GM20431 (cell line): Measurements from ENCODE around the gene IGLON5.

Source experiments
- in situ Hi-C: fragments of 300-500 bp; cut with MseI, MboI; formaldehyde crosslinking; loops from one replicate; pipeline ENCODE4 v1.15.0; 2020; ENCODE audit warnings: low sequenced_read_pairs; ENCODE audit not compliant: unreplicated experiment

The IGLON5 gene

DNA sequence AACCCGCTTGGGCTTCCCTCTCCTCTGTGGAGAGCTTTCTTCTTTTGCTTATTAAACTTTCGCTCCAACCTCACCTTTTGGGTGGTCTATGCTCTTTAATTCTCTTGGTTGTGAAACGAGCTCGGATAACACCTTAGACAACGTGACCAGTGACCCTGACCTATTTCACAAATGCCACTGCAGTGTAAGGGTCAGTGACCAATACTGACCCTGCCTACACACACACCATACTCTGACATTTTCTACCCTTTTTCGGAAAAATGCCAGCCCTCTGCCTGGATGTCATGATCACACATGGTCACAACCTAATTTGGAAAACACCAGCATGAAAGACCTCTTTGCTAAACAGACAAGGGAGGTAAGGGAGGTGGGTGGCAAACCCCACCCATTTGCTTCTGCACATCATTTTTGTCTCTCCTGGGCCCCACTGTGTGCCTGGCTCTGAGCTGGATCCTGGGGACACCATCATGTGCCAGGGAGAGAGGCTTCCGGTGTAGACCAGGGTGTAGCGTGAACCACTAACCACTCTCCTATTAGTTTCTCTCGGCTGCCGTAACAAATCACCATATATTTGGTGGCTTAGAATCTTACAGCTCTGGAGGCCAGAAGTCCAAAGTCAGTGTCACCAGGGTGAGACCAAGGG is 44.8 kb downstream of the IGLON5 start:
- in situ Hi-C loops: no loop called here

DNA sequence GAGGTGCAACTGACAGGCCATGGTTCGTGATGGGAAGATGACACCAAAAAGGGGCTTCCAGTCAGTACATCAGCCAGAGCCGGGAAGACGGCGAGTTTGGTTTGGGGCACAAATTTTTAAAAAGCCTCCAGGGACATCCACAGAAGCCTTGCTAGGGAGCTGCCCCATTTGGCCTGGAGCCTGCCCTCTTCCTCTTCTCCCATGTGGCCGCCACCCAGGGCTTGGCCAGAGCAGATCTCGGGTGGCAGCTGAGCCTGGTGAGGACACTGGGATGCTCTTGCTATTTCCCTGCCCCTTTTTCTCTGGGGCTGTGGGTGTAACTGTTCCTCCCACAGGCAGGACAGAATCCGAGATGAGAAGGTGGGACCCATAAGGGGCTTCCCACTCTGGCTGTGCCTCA is 46.5 kb downstream of the IGLON5 start:
- in situ Hi-C loops: no loop called here

- in situ Hi-C loops: no loop called here
Measured at GRCh38 chr19:51359294-51359693, 47.9 kb downstream of the IGLON5 start.

DNA sequence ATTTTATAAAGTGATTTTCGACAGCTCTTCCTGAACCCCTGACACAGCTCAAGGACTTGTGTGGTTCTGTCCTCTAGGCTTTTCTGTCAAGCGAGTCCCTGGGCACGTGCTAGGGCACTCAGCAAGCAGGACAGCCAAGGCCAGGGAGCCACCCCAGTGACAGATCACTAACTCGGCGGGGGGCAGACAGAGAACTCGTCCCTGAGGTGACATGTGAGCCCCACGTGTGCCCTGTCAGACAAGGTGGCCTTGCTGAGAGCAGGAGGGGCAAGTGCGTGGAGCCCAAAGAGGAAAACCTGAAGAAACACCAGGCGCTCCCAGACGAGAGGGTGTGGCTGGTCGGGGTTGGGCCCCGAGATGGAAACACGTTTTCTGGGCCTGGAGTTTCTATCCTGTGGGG is 49.8 kb downstream of the IGLON5 start:
- in situ Hi-C loops: no loop called here

DNA sequence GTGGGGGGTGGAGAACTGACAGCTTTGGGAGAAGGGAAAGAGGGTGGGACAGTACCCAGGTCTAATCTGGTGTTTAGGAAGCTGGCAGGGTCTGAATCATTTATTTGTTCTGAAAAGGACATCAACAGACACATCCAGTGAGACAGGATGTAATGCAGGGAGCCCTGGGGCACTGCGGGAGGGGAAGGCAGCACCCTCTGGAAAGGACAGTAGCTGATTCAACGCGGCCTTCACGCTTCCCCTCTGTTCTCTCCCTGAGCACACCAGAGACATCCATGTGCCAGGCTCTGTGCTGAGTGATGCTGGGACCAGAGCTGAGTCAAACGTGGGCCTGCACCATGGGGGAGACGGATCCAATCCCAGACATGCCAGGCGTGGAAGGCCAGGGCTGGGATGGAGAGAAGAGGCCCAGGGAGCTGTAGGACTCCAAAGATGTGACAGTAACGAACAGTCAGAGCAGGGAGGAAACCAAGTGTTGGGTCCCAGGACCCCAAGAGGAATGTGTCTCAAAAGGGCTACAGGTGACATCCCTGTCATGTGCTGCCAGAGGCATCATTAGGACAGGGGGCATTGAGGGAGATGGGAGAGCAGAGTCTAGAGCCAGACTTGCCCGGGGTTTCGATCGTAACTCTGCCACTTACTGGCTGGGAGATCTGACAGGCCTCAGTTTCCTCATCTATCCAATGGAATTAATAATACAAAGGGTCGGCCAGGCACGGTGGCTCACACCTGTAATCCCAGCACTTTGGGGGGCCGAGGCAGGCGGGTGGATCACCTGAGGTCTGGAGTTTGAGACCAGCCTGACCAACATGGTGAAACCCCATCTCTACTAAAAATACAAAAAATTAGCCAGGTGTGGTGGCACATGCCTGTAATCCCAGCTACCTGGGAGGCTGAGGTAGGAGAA is 53.0 kb downstream of the IGLON5 start:
- in situ Hi-C loops: no loop called here

DNA sequence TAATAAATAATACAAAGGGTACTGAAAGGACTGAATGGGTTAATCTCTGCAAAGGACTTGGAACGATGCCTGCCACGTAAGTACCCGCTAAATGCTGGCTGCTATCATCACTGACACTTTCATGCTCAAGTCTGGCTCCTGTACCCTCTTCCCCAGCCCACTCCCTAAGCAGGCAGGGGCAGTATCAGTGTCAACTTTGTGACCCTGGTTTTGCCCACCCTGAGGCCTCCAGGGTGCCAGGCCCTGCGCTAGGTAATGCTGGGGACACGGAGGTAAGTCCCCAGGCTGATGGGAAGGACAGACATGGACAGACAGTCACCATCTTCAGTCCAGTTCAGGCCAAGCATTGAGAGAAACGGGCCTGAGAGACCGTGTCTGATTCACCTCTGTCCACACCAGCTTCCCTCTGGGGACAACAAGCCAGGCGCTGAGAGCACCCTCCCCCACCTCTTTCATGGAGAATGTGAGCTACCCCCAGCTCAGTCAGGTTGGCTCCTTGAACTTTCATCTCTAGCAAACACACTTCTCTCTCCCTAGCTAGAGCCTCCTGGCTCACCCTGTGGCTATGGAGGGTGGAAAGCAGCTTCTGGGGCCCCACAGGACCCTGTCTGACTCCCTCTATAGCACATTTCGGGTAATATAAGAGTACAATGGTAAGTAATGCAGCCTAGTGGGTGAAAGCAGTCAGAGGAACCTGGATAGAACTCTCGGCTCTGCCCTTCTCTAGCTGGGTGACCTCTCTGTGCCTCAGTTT is 53.9 kb downstream of the IGLON5 start:
- in situ Hi-C loops: no loop called here

GRCh38 chr19:51365965-51366388 is 54.5 kb downstream of the IGLON5 start, which contains the start of gene ETFB:
ETFB (minus strand) TSS chr19:51366388; CDS start chr19:51366326, 62 bp downstream.
- in situ Hi-C loops: no loop called here

DNA sequence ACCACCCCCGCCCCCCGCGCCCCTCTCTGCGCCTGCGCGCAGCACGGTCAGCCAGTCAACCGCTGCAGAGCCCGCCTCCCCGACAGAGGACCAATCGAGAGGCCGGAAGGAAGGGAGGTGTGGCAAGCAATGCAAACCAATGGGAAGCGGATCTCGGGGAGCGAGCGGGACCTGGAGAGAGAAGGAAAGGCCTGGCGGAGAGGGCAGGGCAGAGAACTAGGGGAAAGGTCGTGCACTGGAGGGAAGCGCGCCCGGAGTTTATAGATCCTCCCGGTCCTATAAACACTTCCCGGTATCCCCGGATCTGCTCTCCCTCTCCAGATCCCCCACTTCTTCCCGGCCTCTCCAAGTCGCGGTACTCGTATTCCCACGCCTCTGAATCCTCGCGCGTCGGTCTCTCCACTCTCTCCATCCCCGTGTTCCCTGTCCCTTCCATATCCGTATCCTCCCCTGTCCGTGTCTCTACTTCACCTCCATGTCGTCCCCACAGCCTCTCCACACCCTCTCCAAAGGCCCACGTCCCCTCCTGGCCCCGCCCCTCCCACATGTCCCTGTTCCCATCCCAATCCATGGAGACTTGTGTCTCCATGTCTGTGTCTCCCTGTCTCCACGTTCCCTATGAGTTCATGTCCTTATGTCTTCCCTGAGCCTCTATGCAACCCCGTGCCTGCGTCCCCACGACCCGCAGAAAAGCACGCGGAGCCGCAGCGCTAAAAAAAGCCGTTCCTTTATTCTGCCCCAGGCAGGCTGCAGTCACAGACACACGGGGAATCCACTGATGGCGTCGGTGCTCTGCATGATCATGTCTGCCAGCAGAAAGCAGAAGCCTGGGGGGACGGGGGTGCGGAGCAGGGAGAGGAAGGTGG is 55.2 kb downstream of the IGLON5 start:
- in situ Hi-C loops: no loop called here

DNA sequence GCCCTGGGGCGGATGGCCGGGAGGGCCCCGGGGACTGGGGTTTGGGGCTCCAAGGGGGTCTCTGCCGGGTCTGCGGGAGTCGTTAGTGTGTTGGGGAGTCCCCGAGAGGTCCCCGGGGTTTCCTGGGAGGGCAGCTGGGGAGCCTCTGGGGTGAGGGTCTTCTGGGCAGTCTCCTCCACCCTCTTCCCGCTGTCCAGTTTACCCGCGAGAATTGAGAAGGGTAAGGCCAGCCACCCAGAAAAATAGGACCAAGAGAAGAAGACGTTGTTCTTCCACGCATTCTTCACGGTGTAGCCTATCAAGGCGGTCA is 55.8 kb downstream of the IGLON5 start:
- in situ Hi-C loops: no loop called here

DNA sequence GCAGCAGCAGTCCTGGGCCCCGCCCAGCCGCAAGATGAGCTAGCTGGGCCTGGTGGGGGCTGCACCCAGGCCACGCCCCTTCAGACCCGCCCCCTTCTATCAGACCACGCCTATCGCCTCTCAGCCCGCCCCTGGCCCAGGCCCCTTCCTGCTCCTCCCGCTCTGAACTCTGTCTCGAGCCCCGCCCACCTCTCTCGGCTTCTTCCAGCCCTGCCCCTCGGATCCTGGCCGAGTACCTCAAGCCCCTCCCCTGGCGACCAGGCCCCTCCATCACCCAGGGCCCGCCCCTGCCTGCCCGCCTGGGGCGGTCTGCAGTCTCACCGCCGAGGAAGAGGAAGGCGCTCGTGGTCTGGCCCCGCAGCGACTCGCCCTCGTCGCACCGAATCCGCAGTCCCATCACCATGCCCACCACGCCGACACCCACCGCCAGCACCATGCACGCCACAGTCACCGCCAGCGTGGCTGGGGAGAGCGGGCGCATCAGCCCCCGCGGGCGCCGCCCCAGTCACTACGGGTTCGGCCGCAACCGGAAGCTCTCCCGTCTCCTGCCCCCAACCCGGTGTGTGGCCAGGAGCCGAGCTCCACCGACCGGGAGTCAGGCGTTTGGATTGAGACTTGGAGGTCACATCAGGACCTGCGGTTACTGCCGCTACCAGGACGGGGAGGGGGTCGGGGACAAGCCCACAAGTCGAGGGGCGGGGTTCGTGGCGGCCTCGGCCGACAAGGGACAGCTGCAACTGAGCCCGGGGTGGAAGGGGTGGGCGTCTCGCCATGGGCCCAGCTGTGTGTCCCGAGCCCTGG is 56.3 kb downstream of the IGLON5 start:
- in situ Hi-C loops: no loop called here

DNA sequence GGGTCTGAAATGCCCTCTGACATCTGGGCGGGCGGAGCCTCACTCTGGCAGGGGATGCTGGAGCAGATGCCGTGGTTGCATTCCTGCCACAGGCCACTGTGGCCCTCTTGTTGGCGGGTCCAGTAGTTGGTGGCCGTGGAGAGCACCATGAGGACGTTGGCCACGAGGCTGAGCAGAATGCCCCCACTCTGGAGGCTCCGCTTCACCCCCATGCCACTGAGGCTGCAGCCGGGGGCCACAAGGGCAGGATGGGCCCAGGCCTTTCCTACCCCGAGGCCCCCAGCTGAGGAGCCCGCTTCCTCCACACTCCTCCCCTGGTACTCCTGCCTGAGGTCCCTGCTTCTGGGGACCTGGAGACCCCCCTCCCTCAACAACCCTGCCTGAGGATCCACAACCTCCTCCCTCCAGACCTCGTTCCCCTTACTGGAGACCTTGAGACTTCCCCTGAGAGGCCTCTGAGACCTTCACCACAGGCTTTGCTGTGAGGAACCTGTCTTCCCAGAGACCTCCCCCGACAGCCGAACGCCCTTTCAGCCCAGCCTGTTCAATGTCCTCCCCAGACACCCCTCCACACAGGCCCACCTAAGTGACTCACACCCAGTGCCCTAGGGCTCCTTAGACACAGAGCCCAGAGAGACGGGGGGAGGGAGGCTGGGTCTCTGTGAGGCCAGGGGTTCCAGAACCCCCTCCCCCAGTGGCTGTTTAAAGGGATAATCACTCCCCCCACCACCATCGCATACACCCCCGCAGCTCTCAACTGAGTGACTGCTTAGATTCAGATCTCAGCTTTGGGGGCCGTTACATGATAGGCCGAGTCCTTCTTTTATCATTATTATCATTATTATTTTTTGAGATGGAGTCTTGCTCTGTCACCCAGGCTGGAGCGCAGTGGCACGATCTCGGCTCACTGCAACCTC is 57.2 kb downstream of the IGLON5 start, which contains the start of gene CLDND2:
CLDND2 (minus strand) TSS at position 638 of the 917 bp plus-strand sequence; CDS start at position 212, 426 bp downstream.
- in situ Hi-C loops: no loop called here

- in situ Hi-C loops: no loop called here
Measured at GRCh38 chr19:51370230-51370629, 58.8 kb downstream of the IGLON5 start.

GRCh38 chr19:51371186-51371690 is 59.8 kb downstream of the IGLON5 start:
- in situ Hi-C loops: no loop called here

DNA sequence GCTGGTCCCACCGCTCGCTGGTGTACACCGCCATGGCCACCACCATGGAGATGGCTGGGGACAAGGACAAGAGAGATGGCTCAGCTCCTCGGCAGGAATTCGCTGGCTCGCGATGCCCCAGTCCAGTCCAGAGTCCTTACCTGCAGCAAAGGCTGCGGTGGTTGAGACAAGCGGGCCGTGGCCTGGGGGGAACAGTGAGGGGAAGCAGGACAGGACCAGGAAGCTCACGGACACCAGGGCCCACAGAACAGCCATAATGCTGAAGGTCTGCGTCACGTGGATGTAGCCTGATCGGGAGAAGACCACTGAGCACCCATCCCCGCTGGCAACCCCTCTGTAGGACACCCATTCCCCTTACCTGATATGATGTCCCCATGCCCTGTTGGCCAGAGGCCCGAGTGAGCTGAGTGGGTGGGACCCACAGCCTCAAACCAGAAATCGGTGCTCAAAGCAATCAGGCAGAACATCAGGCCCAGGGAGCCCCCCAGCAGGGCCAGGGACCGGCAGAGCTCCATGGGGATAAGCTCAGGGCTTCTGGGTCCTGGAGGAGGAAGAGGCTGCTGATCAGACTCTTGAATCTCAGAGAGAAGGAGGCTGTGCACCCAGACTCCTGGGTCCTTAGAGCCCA is 60.7 kb downstream of the IGLON5 start:
- in situ Hi-C loops: no loop called here

DNA sequence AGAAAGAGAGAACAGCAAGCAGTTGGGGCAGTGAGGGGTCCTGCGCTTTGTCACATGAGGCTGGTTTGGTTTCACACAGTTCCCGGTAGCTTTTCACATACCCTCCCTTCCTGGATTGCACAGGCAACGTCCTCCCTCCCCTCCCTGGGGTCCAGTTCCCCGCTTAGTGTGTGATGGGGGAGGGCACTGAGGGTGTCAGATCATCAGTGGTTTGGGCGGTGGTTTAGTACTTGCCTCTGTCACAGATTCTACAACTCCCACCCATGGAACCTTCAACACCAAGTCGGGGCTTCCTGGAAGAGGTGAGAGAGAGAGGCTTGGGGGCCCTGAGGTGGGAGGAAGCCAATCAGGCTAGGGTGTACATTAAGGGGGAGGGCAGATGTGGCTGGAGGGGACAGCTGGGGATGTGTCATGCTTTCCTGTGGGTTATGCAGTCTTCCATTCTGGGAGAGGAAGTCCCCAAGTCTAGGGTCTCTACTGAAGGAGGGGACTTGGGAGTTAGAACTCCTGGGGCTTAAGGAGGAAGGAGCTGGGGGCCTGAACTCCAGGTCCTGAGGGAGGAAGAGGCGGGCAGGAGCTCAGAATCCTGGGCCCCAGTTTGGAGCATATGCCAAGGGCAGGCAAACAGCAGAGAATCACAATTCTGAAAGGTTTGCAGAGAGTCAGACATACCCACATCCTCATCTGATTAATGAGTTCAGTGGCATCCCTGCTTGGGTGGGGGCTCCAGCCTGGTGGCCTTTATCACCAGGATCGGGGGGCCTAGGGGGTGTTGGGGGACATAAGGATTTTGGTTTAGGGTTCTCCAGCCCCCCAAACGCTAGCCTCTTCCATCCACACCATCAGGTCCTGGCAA is 61.4 kb downstream of the IGLON5 start, which contains the start of gene NKG7:
NKG7 (minus strand) TSS at position 6 of the 856 bp plus-strand sequence. CDS start 119 bp downstream, outside the sequence.
- in situ Hi-C loops: no loop called here

- in situ Hi-C loops: no loop called here
Measured at GRCh38 chr19:51375504-51376221, 64.2 kb downstream of the IGLON5 start.
